ENCODE results near the gene FGF14. TPM values are rescaled to one million over a fixed set of nuclear protein-coding genes. Genes with fewer than 3 reads are reported as not detected.

Gene FGF14
- polyA plus RNA-seq, 1 of the 3 experiments (the other 2 are of a cell fraction), result 0.20 TPM

DNA sequence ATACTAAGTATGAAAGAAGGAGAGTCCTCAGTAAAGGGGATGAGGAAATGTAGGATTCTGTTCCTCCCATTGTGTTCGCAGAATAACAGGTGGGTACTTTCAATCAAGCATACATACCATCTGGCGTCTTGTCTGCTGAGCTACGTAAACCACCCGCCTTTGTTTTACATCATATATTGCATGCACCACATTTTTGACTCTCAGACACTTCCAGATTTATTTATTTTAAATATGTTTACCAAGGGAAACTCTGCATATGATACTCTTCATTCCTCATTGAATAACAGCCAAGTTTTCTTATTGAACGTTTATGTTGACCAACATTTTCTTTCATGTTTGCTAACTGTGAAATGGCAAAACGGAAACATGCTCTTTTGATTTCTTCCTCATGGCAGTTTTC lies 174.1 kb downstream of the FGF14 start:
- H3K4me3 ChIP-seq (ENCODE audit: low read depth in 2 of 2, low read length in 1 of 2), result no peak overlapping the region
- no peaks in the 10 kb centered on the region for H3K79me2 ChIP-seq (ENCODE audit: insufficient read depth)
- H3F3A ChIP-seq (replicated peaks; ENCODE audit: insufficient read depth), result no peaks in the 10 kb centered on the region
- DNase-seq, result no peak
- peaks cover 0 to 2% of the 10 kb centered on the region in 2 experiments for H3K36me3 ChIP-seq (replicated peaks in 1 of 2; ENCODE audit: control insufficient read depth in 1 of 2, insufficient read depth in 2 of 2, low read length in 1 of 2)
- no peaks in the 10 kb centered on the region for H3K9me2 ChIP-seq
- WGBS (ENCODE audit: low lambda C conversion rate), result 72% methylated on average over 6 of the region's 6 CpGs
- no peak overlapping the region for H2AFZ ChIP-seq (ENCODE audit: low read depth)
- no peak overlapping the region for H3K4me2 ChIP-seq
- no peak for TF ChIP-seq TAF1 (IDR thresholded peaks at IDR 0.05; ENCODE audit: borderline replicate concordance, low read depth, low read length)
- TF ChIP-seq CHD2 (IDR thresholded peaks at IDR 0.05; ENCODE audit: low read length, partially characterized antibody), result no peak
- no peak for TF ChIP-seq MXI1 (IDR thresholded peaks at IDR 0.05; ENCODE audit: low read depth, low read length)
- TF ChIP-seq, protein P1, sequence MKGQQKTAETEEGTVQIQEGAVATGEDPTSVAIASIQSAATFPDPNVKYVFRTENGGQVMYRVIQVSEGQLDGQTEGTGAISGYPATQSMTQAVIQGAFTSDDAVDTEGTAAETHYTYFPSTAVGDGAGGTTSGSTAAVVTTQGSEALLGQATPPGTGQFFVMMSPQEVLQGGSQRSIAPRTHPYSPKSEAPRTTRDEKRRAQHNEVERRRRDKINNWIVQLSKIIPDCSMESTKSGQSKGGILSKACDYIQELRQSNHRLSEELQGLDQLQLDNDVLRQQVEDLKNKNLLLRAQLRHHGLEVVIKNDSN (IDR thresholded peaks at IDR 0.05; ENCODE audit: borderline replicate concordance, low read depth), result no peak
- no peak for TF ChIP-seq FOXJ3 (CRISPR knock-in tag; IDR thresholded peaks at IDR 0.05)
- TF ChIP-seq RXRA (IDR thresholded peaks at IDR 0.05; ENCODE audit: borderline replicate concordance, low read depth), result no peak
- no peak for TF ChIP-seq FOSL2 (IDR thresholded peaks at IDR 0.05; ENCODE audit: borderline replicate concordance, low read depth)
- no peak for TF ChIP-seq ELF1 (IDR thresholded peaks at IDR 0.05)
- TF ChIP-seq, protein P2, sequence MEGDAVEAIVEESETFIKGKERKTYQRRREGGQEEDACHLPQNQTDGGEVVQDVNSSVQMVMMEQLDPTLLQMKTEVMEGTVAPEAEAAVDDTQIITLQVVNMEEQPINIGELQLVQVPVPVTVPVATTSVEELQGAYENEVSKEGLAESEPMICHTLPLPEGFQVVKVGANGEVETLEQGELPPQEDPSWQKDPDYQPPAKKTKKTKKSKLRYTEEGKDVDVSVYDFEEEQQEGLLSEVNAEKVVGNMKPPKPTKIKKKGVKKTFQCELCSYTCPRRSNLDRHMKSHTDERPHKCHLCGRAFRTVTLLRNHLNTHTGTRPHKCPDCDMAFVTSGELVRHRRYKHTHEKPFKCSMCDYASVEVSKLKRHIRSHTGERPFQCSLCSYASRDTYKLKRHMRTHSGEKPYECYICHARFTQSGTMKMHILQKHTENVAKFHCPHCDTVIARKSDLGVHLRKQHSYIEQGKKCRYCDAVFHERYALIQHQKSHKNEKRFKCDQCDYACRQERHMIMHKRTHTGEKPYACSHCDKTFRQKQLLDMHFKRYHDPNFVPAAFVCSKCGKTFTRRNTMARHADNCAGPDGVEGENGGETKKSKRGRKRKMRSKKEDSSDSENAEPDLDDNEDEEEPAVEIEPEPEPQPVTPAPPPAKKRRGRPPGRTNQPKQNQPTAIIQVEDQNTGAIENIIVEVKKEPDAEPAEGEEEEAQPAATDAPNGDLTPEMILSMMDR (IDR thresholded peaks at IDR 0.05), result no peak
- TF ChIP-seq, protein P3, sequence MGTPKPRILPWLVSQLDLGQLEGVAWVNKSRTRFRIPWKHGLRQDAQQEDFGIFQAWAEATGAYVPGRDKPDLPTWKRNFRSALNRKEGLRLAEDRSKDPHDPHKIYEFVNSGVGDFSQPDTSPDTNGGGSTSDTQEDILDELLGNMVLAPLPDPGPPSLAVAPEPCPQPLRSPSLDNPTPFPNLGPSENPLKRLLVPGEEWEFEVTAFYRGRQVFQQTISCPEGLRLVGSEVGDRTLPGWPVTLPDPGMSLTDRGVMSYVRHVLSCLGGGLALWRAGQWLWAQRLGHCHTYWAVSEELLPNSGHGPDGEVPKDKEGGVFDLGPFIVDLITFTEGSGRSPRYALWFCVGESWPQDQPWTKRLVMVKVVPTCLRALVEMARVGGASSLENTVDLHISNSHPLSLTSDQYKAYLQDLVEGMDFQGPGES (IDR thresholded peaks at IDR 0.05; ENCODE audit: low read depth, low read length), result no peak
- no peak for TF ChIP-seq NRF1 (IDR thresholded peaks at IDR 0.05; ENCODE audit: low read depth, low read length)
- no peak for TF ChIP-seq EZH2phosphoT487 (IDR thresholded peaks at IDR 0.05; ENCODE audit: borderline replicate concordance, low read depth)
- no peak for TF ChIP-seq EP300 (IDR thresholded peaks at IDR 0.05; ENCODE audit: borderline replicate concordance in 1 of 2, low read depth in 1 of 2, low read length in 1 of 2)
- no peak for TF ChIP-seq TEAD4 (IDR thresholded peaks at IDR 0.05; ENCODE audit: borderline replicate concordance, insufficient read depth)
- TF ChIP-seq, protein P4, sequence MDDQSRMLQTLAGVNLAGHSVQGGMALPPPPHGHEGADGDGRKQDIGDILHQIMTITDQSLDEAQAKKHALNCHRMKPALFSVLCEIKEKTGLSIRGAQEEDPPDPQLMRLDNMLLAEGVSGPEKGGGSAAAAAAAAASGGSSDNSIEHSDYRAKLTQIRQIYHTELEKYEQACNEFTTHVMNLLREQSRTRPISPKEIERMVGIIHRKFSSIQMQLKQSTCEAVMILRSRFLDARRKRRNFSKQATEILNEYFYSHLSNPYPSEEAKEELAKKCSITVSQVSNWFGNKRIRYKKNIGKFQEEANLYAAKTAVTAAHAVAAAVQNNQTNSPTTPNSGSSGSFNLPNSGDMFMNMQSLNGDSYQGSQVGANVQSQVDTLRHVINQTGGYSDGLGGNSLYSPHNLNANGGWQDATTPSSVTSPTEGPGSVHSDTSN (IDR thresholded peaks at IDR 0.05), result no peak
- no peak for TF ChIP-seq YY1 (IDR thresholded peaks at IDR 0.05; ENCODE audit: low read depth)
- TF ChIP-seq, protein P5, sequence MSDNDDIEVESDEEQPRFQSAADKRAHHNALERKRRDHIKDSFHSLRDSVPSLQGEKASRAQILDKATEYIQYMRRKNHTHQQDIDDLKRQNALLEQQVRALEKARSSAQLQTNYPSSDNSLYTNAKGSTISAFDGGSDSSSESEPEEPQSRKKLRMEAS (IDR thresholded peaks at IDR 0.05; ENCODE audit: low read depth), result no peak
- TF ChIP-seq SIN3A (IDR thresholded peaks at IDR 0.05; ENCODE audit: borderline replicate concordance, low read depth, low read length), result no peak
- no peak for TF ChIP-seq SMC3 (IDR thresholded peaks at IDR 0.05; ENCODE audit: low read depth, low read length)
- no peak for TF ChIP-seq TCF12 (IDR thresholded peaks at IDR 0.05)
- H3K9me3 ChIP-seq, result no peaks in the 10 kb centered on the region
- POLR2A ChIA-PET, result no interaction called here
- no peak overlapping the region for H3K27ac ChIP-seq (ENCODE audit: low read depth in 2 of 2, low read length in 1 of 2)
- H3K27me3 ChIP-seq (ENCODE audit: insufficient read depth), result no peaks in the 10 kb centered on the region
- CTCF ChIA-PET, result interaction anchor here (0.6 to 1.1 kb wide), 2 partner anchors 8 to 213 kb away, joined by 3 read pairs; no protein-coding TSS in a partner anchor
- no peaks in the 10 kb centered on the region for H4K20me1 ChIP-seq (ENCODE audit: insufficient read depth)
- peaks cover 0 to 4% of the 10 kb centered on the region in 2 experiments; a peak in 1 of 4 replicates for H3K4me1 ChIP-seq (ENCODE audit: control insufficient read depth in 1 of 2, insufficient read depth in 2 of 2, low read depth in 1 of 2, low read length in 1 of 2)
- no peak overlapping the region for H3K9ac ChIP-seq

Data from SK-N-SH (cell line).